Suprapubic skin (tissue), 4 donors: ENCODE data around the gene NAT8L.

Source experiments
- EP300 ChIP-seq: sonication (generic); formaldehyde crosslinking; IDR thresholded peaks from one replicate; pipeline ENCODE4 v1.6.1; 2017; ENCODE audit warnings: antibody characterized with exemption
- POLR2AphosphoS5 ChIP-seq, 3 donors: sonication (generic); formaldehyde crosslinking; IDR thresholded peaks; one replicate each; pipeline ENCODE4 v1.6.1; 2017; ENCODE audit warnings: antibody characterized with exemption in 3 of 3
- TF ChIP-seq, protein P1 (sequence below), 2 donors: fragments of 200-600 bp in 1 of 2; fragments of 450-650 bp in 1 of 2; sonication (generic) in 1 of 2; IDR thresholded peaks; one replicate each; pipeline ENCODE4 v1.5.1; 2016 to 2019; ENCODE audit warnings: antibody characterized with exemption in 2 of 2, mild to moderate bottlenecking in 1 of 2, moderate library complexity in 1 of 2

DNA sequence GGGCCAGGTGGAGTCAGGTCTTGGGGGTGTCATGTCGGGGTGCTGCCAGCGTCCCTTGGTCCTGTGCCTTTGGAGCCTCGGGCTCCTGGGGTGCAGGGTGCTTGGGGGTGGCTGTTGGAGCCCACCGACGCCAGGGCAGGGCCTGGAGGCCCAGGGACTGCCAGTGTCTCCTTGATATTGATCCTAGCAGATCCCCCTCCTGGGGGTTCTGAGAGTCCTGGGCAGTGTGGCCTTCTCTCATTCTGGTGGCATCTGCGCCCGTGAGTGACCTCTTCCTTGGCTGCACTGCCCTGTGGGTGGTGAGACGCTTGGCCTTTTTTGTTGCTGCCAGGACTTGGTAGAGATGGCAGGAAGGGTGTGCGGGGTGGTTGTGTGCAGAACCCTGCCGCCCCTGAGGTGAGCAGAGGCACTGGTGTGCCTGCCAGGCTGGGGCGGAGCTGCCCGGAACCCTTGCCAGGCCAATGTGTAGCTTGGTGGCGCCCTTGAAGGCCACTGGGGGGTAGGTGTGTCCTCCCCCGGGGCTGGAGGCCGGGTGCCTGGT lies 7.0 kb downstream of the NAT8L start:
- TF ChIP-seq EP300 (no peak), POLR2AphosphoS5 (IDR thresholded peaks at IDR 0.05) (no peak)
- TF ChIP-seq, protein P1, sequence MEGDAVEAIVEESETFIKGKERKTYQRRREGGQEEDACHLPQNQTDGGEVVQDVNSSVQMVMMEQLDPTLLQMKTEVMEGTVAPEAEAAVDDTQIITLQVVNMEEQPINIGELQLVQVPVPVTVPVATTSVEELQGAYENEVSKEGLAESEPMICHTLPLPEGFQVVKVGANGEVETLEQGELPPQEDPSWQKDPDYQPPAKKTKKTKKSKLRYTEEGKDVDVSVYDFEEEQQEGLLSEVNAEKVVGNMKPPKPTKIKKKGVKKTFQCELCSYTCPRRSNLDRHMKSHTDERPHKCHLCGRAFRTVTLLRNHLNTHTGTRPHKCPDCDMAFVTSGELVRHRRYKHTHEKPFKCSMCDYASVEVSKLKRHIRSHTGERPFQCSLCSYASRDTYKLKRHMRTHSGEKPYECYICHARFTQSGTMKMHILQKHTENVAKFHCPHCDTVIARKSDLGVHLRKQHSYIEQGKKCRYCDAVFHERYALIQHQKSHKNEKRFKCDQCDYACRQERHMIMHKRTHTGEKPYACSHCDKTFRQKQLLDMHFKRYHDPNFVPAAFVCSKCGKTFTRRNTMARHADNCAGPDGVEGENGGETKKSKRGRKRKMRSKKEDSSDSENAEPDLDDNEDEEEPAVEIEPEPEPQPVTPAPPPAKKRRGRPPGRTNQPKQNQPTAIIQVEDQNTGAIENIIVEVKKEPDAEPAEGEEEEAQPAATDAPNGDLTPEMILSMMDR (IDR thresholded peaks at IDR 0.05): no peak
